HG02763 (cell line): ENCODE results near the gene DHRS12.

Experiments
- ATAC-seq: cut with Tn5 transposase; IDR thresholded peaks from one replicate; pipeline ENCODE4 v1.9.1; 2021; ENCODE audit warnings: mild to moderate bottlenecking, moderate library complexity; ENCODE audit not compliant: unreplicated experiment

DHRS12 gene

DNA sequence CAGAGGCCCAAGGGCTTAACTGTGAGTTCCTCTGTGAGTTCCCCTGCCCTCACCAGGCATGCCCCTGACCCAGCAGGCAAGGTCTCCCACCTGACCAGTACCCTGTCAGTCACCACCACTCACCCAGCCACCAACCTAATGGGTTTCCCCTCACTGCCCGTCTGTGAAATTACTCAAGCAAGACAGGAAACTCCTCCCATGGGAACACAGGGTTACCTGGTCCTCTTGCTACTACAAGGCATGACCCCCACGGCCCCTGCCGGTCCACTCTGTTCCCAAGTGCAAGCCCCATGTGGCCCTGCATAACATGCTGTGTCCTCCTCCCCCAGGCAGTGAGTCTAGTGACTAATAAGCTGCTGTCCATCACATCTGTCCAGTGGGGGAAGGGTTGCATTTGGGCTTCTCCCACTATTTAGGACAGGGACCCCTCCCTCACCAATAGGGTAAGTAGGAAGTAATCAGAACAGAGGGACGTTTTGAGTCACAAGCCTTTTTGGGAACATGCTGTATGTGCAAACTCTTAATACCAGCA lies 8.0 kb upstream of the DHRS12 start:
- no peak for ATAC-seq

DNA sequence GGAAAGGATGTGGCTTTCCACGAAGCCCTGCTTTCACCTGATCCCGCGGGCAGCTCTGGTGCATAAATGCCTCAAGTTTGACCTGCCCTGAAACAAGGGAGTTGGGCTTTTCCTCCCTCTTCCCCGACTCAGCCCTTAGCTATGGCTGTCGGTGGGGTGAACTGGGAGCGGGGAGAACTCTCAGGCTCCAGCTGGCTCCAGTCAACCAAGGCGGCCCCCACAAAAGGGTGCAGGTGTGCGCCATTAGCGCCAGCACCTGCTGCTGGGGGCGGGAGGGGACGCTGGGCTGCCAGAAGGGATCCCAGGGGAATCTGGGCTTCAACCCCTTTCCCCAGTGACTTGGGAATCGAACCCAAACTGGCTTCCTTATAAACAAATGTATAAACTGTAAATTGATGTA lies 7.1 kb upstream of the DHRS12 start:
- no peak for ATAC-seq

DNA sequence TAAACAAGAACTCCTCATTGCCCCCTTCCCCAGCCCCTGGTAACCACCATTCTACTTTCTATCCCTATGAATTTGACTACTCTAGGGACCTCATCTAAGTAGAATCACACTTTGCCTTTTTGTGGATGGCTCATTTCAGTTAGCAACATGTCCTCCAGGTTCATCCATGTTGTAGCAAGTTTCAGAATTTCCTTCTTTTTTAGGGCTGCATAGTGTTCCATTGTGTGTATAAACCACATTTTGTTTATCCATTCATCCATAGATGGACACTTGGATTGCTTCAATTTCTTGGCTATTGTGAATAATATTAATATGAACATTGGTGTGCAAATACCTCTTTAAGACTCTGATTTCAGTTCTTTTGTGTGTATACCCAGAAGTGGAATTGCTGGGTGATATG lies 4.8 kb upstream of the DHRS12 start:
- ATAC-seq = no peak

DNA sequence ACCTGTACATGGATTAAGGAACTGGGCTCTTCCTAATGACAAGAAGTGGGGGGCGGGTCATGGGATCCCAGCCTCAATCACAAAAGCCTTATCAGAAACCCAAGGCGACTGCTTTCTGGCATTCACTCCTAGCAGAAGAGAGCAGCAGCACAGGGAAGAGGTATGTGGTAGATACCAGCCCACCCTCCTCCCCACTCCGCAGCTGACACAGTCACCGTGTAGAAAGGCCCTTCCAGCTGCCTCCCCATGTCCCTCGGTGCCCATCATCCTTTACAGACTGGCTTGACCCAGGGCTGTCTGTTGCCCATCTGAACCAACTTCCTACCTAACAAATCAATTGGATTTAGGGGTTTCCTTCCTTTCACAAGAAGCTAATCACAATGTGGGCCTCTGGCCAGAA lies 3.1 kb upstream of the DHRS12 start:
- ATAC-seq = no peak

DNA sequence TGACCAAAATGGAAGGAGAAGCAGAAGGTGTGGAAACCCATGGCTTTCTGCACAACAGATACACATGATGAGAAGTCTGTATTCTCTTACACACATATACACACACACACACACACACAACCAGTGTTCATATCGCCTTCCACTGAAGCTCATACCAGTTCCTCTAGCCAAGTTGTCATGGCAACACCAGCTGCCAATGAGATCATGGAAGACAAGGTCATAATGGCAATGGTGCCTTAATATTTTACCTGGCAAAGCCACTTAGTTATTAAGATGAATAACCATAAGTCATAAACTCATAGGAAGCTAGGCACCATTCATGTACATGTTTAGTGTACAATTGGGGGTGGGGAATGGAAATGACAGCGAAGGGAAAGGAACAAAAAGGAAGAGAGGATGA lies 2.6 kb upstream of the DHRS12 start:
- ATAC-seq = no peak

DNA sequence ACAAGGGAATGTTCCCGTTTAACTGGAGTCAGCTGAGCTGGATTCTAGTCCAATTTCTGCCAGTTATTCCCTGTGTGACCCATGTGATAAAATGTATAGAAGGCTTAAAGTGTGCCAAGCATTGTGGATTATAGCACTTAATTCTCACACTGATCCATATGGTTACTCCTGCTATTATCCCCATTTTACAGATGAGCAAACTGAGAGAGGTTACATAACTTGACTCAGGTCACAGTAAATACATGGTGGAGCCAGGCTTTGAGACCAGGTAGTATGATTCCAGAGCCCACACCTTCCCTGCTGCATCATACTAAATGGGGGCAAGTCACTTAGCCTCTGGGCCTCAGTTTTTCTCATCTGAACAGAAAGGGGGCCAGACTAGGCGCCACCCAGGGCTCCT lies 2.0 kb upstream of the DHRS12 start:
- no peak for ATAC-seq

DNA sequence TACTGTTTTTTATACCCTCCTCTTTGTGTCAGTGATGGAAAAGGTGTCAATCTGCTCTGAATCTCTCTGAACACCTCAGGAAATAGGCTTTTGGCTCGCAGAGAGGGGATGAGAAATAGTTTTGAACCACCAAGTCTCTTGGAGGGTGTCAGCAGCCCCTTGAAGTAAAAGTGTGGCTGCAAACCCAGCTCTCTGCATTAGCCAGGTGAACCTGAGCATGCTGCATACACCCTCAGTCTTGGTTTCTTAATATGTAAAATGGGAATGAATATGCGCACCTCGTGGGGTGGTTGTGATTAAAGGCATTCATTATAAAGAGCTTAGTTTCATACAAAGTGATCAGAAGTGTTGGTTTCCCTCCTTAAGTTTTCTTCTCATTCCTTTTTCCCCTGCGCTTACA lies 1.4 kb upstream of the DHRS12 start:
- ATAC-seq = no peak

DNA sequence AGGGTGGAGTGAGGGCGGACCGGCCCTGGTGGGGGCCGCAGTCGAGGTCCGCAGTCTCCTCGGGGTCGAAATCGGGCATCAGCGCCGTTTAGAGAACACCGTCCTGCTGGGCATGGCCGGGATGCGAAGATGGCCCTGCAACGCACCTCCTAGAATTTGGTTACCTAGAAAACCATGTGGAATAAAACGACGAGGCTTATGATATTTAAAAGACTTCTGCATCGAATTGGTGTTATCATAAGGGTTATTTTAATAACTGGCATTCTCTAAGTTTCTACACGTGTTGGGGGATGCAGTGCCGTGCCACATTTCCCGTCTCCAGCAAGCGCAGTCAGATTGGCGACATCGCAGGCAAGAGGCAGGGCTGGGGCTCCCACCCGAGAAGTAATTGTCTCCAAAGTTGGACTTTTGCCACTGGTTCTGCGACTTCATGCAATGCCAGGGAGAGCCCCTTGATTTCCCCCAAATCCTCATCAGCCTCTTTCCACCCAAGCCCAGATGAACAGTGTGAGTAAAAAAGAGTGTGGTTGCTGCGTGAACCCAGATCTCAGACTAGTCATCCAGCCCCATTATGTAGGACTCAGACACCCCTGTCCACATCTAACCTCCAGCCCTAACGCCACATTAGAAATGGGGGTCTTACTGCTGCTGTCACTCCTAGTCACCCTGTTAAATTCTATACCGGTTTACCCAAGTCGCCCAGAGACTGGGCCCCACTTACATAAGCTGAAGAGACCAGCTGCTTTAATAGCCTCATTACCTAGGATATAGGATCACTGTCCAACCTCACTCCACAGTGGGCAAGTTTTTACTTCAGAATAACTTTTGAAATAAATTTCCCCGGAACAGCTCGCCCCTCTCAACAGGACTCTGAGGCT lies 571 bp upstream of the DHRS12 start:
- ATAC-seq = no peak

DNA sequence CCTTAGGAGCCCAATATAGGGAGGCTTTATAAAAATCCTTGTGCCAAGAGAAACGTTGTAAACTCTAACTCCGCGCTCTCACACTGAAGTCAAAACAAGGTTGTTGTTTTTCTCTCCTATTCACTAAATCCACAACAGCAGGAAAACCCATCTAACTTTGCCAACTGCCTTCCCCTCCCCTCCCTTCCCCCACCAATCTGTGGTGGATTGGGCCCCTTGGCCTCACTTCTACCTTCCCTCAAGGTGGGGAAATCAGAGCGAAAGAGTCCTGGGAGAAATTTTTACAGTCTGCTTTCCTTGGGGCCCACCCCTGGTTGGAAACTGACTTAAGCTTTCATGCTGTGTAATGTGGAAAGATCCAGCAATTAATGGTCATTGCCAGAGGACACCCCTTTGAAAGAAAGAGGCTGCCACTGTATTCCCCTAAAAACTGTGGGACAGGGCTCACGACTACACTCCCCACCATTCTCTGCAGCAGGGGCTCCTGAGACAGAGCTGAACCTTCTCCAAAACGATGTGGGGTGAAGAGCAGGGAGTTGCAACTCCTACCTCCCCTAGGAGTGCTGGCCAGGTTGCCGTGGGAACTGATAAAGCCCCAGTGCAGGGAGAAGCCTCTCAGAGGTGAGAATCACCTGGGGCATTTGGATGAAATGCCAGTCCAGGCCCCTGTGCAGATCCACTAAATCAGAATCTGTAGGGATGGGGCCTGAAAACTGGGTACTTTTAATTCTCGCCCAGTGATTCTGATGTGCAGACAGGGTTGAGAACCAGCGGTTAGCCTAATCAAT lies 1.1 kb downstream of the DHRS12 start:
- no peak for ATAC-seq

DNA sequence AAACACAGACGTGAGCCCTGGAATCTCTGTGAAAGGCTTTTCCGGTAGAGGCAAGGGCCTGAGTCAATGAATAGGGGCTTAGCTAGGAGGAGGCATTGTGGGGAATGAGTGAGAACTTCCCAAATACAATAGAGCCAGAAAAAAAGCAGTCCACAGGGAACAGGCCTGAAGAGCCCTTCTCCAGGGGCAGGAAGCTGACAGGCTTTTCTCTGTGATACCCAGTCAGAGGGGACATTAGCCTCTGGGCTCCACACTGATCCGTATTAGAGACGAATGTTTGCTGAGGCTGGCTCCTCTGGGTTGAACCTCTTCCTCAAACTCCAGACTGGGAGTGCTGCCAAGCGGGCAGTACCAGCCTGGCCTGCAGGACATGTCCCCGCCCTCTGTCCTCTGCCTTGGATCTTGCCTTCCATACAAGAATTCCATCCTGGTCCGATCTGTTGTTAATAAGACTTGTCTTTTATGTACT lies 2.3 kb downstream of the DHRS12 start:
- ATAC-seq = no peak

DNA sequence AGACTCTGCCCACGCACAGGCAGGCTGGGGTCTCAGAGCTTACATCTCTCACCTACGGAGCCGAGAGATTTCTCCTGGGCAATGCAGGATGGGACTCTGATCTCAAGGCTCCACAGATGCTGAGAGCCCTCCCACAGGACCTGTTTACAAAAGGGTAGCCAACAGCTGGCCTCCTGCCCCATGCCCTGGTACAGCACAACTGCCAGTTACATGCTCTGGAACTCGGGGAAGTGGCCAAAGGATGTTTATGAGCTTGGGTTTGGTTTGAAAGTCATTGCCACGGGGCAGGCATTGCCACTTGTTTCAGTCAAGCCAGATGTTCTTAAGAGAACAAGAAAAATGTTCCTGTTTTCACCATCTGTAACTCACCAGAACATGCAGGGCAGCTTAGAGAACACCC lies 3.5 kb downstream of the DHRS12 start:
- no peak for ATAC-seq

DNA sequence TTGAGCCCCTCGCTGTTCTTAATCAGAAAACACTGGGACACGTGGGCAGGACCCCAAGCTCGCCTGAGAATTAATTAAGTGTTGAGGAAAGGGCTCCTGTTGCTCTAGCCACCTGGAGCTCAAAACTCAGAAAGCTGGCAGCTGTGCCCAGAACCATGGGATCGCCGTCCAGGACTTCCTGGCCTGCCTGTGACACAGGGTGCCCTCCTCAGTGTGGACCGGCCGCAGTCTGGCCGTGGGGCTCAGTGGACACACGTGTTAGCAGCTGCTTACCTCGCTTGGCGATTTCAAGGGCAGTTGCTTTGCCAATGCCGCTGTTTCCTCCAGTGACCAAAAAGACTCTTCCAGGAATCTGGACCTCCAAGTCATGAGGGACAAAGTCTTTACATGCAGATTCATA lies 4.7 kb downstream of the DHRS12 start:
- ATAC-seq = no peak

DNA sequence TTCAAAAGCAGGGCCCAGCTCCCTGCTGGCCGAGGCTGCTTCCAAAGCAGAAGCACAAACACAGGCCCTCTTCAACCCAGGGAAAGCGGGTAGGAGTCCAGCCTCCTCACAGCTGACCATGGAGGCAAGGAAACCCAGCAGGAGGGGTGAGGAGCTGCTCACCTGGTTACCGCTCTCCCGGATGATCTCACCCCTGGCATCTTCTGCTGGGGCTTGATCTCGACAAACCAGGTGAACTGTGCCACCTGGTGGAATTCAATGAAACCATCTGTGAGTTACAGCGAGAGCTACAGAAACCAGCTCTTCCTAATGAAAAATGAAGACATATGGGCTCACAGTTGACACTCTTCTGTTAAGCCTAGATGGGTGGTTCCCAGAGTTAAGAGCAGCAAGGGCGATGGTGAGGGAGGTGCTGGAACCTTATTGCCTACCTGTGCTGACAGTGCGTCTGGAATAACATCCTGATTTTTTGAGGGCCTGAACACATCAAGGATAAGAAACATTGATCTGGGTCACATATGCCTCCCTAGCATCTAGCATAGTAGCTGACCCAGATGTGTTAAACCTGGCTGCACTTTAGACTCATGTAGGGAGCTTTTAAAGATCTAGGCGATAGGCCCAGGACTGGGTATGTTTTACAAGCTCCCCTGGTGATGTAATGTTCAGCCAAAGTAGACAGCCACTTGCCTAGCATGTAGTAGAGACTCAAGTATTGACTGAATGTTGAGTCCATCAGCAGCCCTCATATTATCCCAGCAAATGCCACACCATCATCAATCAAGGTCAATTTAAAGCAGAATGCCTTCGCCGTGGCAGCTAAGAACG lies 6.1 kb downstream of the DHRS12 start:
- no peak for ATAC-seq

DNA sequence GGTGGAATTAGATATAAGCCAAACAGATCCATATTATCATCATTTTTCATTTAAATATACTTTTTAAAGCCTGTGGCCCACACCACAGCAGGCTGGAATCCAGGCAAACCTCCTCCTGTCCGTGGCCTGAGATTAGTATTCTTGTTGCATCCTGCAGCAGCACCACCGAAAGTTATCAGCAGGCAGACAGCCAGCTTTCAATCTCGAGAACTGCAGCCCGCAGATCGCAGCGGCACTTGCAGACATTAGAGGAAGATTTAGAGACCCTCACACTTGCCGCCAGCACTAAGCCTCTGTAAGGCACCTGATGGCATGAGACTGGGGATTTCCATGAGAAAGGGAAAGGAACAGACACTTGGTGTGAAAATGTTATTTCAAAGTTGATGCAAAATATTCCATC lies 7.4 kb downstream of the DHRS12 start:
- no peak for ATAC-seq

DNA sequence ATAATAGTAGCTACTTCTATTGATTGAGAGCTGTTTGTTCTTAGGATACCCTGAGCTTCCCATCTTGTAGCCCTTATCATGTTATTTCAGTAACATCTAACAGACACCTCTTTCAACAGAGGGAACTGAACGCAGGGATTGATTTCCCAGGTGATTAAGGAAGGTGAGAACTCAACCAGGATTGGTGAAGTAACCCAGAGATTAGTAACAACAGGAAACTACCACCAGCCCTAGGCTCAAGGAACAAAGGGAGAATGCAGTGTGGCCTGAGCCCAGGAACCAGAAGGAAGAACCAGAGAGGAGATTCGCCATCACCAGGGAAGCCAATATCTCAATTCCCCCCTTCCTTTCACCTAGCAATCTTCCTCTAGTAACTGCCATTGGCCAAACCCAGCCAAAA lies 8.5 kb downstream of the DHRS12 start:
- ATAC-seq = no peak

DNA sequence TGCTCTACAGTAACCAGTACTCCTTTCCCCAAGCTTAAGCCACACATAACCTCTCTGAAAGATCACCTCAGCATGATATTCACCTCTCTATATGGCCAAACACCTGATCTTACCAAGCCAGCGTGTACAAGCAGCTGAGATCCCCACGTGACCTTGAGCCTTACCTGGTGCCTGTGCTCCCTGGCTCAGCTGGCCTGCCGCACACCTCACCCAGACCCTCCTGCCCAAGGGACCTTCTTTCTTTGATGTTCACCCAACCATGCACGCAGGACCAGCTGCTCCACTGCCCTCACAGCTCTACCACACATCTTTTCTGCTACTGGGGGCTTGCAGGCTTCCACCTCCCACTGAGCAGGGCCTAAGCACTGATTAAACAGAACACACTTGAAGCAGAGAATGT lies 9.0 kb downstream of the DHRS12 start:
- no peak for ATAC-seq

DNA sequence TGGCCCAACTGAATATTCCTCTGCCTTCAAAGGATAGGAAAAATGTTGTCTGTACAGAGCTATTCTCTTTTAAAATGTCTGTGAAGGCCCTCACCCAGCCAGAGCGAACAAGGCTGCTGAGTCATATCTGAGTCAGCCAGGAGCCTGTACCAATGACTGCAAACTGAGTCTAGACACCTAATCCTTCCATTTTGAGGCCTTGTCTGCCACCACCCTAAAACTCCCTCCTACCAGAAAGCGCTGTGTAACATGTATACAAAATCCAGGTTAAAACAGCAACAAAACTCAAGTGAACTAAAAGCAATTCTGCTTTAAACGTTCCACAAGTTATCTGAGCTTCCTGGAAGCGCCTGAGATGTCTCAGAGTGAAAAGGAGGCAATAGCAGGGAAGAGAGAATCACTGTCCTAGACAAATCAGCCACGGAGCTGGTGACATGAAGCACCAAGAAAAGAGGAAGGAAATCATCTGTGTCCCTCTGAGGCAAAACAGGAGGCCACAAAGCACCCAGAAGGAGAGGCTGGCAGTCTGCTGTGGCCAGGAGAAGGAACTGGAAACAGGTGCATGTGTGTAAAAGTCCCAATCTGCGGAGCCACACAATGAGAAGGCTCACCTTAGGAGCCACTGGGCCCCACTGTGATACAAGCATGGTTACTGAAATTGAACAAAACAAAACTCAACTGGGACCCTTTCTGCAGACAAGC lies 10.2 kb downstream of the DHRS12 start:
- peak; percentile 55 for ATAC-seq

DNA sequence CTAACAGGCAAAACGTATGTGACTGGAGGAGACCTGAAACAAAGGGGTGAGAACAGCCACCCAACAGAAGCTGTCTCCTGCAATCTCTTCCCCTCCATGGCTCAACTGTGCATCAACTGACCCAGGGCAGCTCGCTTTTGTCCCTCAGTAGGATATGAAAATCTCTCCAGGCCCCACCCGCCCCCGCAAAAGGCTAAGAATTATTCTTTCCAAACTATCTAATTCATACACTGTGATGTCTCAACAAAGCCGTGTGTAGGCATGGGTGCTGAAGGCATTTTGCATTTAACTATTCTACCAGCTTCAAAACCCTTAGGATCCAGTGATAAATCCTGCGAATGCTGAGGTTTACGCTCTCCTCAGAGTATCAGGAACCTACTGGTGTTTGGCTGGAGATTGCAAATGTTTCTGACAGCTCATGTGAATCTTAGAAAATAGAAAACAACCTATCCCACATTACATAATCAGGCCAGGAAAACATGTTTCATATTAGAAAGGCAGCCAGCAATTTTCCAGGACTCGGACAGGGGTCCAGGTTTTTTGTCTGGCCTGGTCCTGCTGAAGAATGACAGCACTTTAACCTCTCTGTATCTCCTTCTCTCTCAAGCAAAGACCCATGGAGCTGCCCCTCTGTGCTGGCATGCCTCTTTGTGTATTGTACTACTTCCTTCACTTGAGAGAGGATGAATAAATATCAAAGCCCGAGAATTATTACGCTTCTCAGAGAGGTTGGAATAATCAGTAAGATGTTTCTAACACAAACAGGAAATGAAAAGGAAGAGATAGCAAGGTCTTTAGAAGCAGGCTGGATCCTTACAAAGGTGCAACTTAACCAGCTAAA lies 17.3 kb downstream of the DHRS12 start:
- ATAC-seq = no peak

DNA sequence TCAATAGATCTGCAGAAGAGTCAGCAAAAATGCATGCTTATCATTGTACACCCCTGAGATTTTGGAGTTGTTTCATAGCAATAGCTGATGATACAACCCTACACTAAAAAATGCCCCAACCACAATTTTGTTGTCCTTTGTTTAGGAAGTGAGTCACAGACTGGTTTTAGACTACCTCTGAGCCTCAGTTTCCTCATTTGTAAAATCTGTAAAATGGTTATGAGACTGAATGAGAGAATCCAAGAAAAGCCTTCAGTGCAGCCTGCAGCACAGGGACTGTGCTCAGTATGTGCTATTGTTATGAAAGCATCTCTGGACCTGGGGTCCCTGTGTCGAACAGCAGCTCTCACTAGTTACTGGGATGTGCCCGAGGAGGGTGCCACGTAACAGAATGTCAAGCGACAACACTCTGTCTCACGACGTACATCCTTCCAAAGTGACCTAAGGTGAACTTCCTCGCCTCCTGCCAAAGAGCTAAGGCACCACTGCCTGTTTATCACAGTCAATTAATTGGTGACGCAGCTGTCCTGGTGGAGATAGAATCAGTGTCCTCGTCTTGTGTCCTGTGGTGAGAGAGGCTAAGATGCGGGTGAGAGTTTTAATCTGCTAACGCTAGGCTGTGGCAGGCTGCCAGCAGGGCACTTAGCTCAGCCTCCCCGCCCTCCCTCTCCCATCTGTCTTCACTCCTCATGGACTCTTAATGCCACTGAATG lies 18.1 kb downstream of the DHRS12 start:
- no peak for ATAC-seq
